OCI-LY1 (cell line): Measurements from ENCODE around the gene CNTN6.

Experiments used
- H2AFZ ChIP-seq: fragments of 200-600 bp; sonication (generic), shearing (Covaris generic); 2 replicates; pipeline ENCODE4 v1.6.0; 2014; ENCODE audit warnings: antibody characterized with exemption, mild to moderate bottlenecking, low read length
- H3F3A ChIP-seq: fragments of 200-600 bp; sonication (generic), shearing (Covaris generic); 2 replicates; pipeline ENCODE4 v1.6.0; 2014; ENCODE audit warnings: mild to moderate bottlenecking, antibody characterized with exemption, low read length, moderate library complexity; ENCODE audit not compliant: insufficient read depth
- H3K27ac ChIP-seq: fragments of 200-600 bp; sonication (generic); 2 replicates; pipeline ENCODE4 v1.5.1; 2014; ENCODE audit warnings: low read length, mixed run types, mild to moderate bottlenecking, low read depth; ENCODE audit not compliant: poor library complexity, severe bottlenecking
- H3K27me3 ChIP-seq: fragments of 200-600 bp; sonication (generic); 2 replicates; pipeline ENCODE4 v1.6.0; 2014; ENCODE audit warnings: antibody characterized with exemption, mild to moderate bottlenecking, low read length, moderate library complexity; ENCODE audit not compliant: insufficient read depth
- H3K36me3 ChIP-seq: fragments of 200-600 bp; sonication (generic); 2 replicates; pipeline ENCODE4 v1.6.1; 2014; ENCODE audit warnings: mild to moderate bottlenecking, antibody characterized with exemption, low read length, moderate library complexity, mixed read lengths; ENCODE audit not compliant: insufficient read depth
- H3K4me1 ChIP-seq: fragments of 200-600 bp; sonication (generic); 2 replicates; pipeline ENCODE4 v1.5.1; 2014; ENCODE audit warnings: mild to moderate bottlenecking, low read length, moderate library complexity; ENCODE audit not compliant: insufficient read depth, severe bottlenecking
- H3K4me2 ChIP-seq: fragments of 200-600 bp; sonication (generic), shearing (Covaris generic); 2 replicates; pipeline ENCODE4 v1.6.1; 2014; ENCODE audit warnings: low read length
- H3K4me3 ChIP-seq: fragments of 200-600 bp; sonication (generic); 2 replicates; pipeline ENCODE4 v1.5.1; 2014; ENCODE audit warnings: low read length, low read depth, mild to moderate bottlenecking, mixed read lengths; ENCODE audit not compliant: poor library complexity, severe bottlenecking
- H3K79me2 ChIP-seq: fragments of 200-600 bp; shearing (Covaris generic); 2 replicates; pipeline ENCODE4 v1.6.1; 2016; ENCODE audit warnings: mixed run types, low read length, mixed read lengths; ENCODE audit not compliant: insufficient read depth
- H3K9ac ChIP-seq: fragments of 200-600 bp; sonication (generic), shearing (Covaris generic); 2 replicates; pipeline ENCODE4 v1.6.1; 2014; ENCODE audit warnings: mild to moderate bottlenecking, low read length, mixed read lengths
- H3K9me2 ChIP-seq: fragments of 200-600 bp; sonication (generic), shearing (Covaris generic); 2 replicates; pipeline ENCODE4 v1.6.1; 2014; ENCODE audit warnings: low read depth, mild to moderate bottlenecking, low read length, mixed read lengths
- H3K9me3 ChIP-seq: fragments of 200-600 bp; shearing (Covaris generic); 2 replicates; pipeline ENCODE4 v1.6.1; 2014; ENCODE audit warnings: low read length, mixed read lengths
- H4K20me1 ChIP-seq: fragments of 200-600 bp; sonication (generic), shearing (Covaris generic); 2 replicates; pipeline ENCODE4 v1.6.0; 2016; ENCODE audit warnings: mild to moderate bottlenecking, low read length; ENCODE audit not compliant: insufficient read depth
- CTCF ChIP-seq: fragments of 200-600 bp; sonication (generic), shearing (Covaris generic); IDR thresholded peaks from 2 replicates; pipeline ENCODE4 v1.5.1; 2017; ENCODE audit warnings: mild to moderate bottlenecking, antibody characterized with exemption, low read length, moderate library complexity, mixed read lengths
- EZH2 ChIP-seq: fragments of 200-600 bp; sonication (generic), shearing (Covaris generic); IDR thresholded peaks from 2 replicates; pipeline ENCODE4 v1.8.0; 2017; ENCODE audit warnings: borderline replicate concordance, mixed run types, mild to moderate bottlenecking, antibody characterized with exemption, low read length, moderate library complexity, mixed read lengths

CNTN6 gene

GRCh38 chr3:1355691-1356090, 262.9 kb downstream of the CNTN6 start:
- Histone ChIP-seq H4K20me1 (no peaks in the 10 kb centered on the region), H3K4me1 (no peaks in the 10 kb centered on the region), H3K27me3 (no peaks in the 10 kb centered on the region), H2AFZ (no peak overlapping the region), H3K79me2 (no peaks in the 10 kb centered on the region), H3K9ac (no peak overlapping the region), H3K9me3 (no peaks in the 10 kb centered on the region), H3K9me2 (no peaks in the 10 kb centered on the region), H3F3A (no peaks in the 10 kb centered on the region), H3K4me2 (no peak overlapping the region), H3K36me3 (no peaks in the 10 kb centered on the region), H3K4me3 (no peak overlapping the region), H3K27ac (no peak overlapping the region)
- TF ChIP-seq EZH2, result no peak
- no peak for TF ChIP-seq CTCF

GRCh38 chr3:1356101-1356500, 263.3 kb downstream of the CNTN6 start:
- H2AFZ ChIP-seq, result no peak overlapping the region
- no peak overlapping the region for H3K9ac ChIP-seq
- H3K4me2 ChIP-seq, result no peak overlapping the region
- no peaks in the 10 kb centered on the region for H4K20me1 ChIP-seq
- no peak overlapping the region for H3K4me3 ChIP-seq
- no peaks in the 10 kb centered on the region for H3K27me3 ChIP-seq
- H3K36me3 ChIP-seq, result no peaks in the 10 kb centered on the region
- H3F3A ChIP-seq, result no peaks in the 10 kb centered on the region
- no peaks in the 10 kb centered on the region for H3K79me2 ChIP-seq
- no peak overlapping the region for H3K27ac ChIP-seq
- no peaks in the 10 kb centered on the region for H3K9me2 ChIP-seq
- H3K9me3 ChIP-seq, result no peaks in the 10 kb centered on the region
- TF ChIP-seq CTCF, result no peak
- TF ChIP-seq EZH2, result no peak
- H3K4me1 ChIP-seq, result no peaks in the 10 kb centered on the region

- TF ChIP-seq EZH2, result no peak
- no peak for TF ChIP-seq CTCF
- no peaks in the 10 kb centered on the region for H3K27me3 ChIP-seq
- H3K9me3 ChIP-seq, result no peaks in the 10 kb centered on the region
- no peaks in the 10 kb centered on the region for H4K20me1 ChIP-seq
- H3K4me2 ChIP-seq, result no peak overlapping the region
- no peaks in the 10 kb centered on the region for H3K36me3 ChIP-seq
- no peaks in the 10 kb centered on the region for H3K79me2 ChIP-seq
- no peak overlapping the region for H3K9ac ChIP-seq
- no peaks in the 10 kb centered on the region for H3K9me2 ChIP-seq
- H3K4me3 ChIP-seq, result no peak overlapping the region
- no peaks in the 10 kb centered on the region for H3K4me1 ChIP-seq
- H3F3A ChIP-seq, result no peaks in the 10 kb centered on the region
- no peak overlapping the region for H2AFZ ChIP-seq
- no peak overlapping the region for H3K27ac ChIP-seq
These were observed 272.7 kb downstream of the CNTN6 start for GRCh38 chr3:1365528-1365927.
